ENCODE data around the gene TLR4.

GRCh38 chr9:117771136-117771535 lies 66.9 kb downstream of the TLR4 start:
- TF ChIP-seq CTCF (IDR thresholded peaks at IDR 0.05; ENCODE audit: low read depth, low read length) (no peak), EZH2phosphoT487 (IDR thresholded peaks at IDR 0.05; ENCODE audit: low read depth) (no peak)

All from OCI-LY3 (cell line).